H1 (cell line): ENCODE results near the gene PAK2. TPM values are rescaled to one million over a fixed set of nuclear protein-coding genes. Genes with fewer than 3 reads are reported as not detected.

Experiments used
- CTCF ChIA-PET: fragments of 300-600 bp; sonication (Branson Sonifier 250); formaldehyde crosslinking; loops from one replicate; lab custom pipeline; 2021; ENCODE audit not compliant: partially characterized antibody; lab: Charles Lee
- POLR2A ChIA-PET: fragments of 300-600 bp; sonication (Branson Sonifier 250); formaldehyde crosslinking; loops from one replicate; lab custom pipeline; 2021; ENCODE audit warnings: inconsistent platforms; ENCODE audit not compliant: partially characterized antibody; lab: Charles Lee
- DNase-seq, 2 experiments: peaks; one replicate each; pipeline versions ENCODE4 v3.0.0 to v3.0.0-alpha.2; 2010 to 2022; ENCODE audit warnings: low spot score in 2 of 2, low read depth in 1 of 2, mixed read lengths in 1 of 2
- FAIRE-seq: peaks from 2 replicates; lab custom pipeline; 2011; peaks lifted over from hg19 to GRCh38; lab: Jason Lieb, UNC
- H2AFZ ChIP-seq: 2 replicates; pipeline ENCODE4 v1.8.1; 2012; ENCODE audit warnings: low read length, inconsistent platforms
- H2AK5ac ChIP-seq: 2 replicates; pipeline ENCODE4 v1.6.1; 2013; ENCODE audit warnings: low read depth, low read length
- H2BK120ac ChIP-seq: replicated peaks from 2 replicates; pipeline ENCODE3; 2013; ENCODE audit warnings: low read depth, low read length, inconsistent platforms
- H2BK12ac ChIP-seq: 2 replicates; pipeline ENCODE4 v1.6.1; 2013; ENCODE audit warnings: low read depth, low read length
- H2BK15ac ChIP-seq: 2 replicates; pipeline ENCODE4 v1.6.1; 2013; ENCODE audit warnings: low read length
- H2BK20ac ChIP-seq: 2 replicates; pipeline ENCODE4 v1.6.1; 2013; ENCODE audit warnings: low read length
- H2BK5ac ChIP-seq: 2 replicates; pipeline ENCODE4 v1.6.1; 2013; ENCODE audit warnings: low read depth, low read length
- H3K14ac ChIP-seq: 2 replicates; pipeline ENCODE4 v1.6.1; 2013; ENCODE audit warnings: inconsistent platforms; ENCODE audit not compliant: insufficient read length
- H3K18ac ChIP-seq: 2 replicates; pipeline ENCODE4 v1.6.1; 2013; ENCODE audit warnings: low read length; ENCODE audit errors: extremely low read depth
- H3K23ac ChIP-seq: 2 replicates; pipeline ENCODE4 v1.6.1; 2013; ENCODE audit warnings: inconsistent platforms; ENCODE audit not compliant: insufficient read length
- H3K23me2 ChIP-seq: 2 replicates; pipeline ENCODE4 v1.6.1; 2013; ENCODE audit warnings: low read depth, low read length
- H3K27ac ChIP-seq: 2 replicates; pipeline ENCODE4 v1.6.1; 2011; ENCODE audit warnings: low read depth, low read length, inconsistent platforms
- H3K27me3 ChIP-seq, 4 experiments: replicated peaks in 1 of 4; 1 replicate in 1 of 4; 2 replicates in 3 of 4; pipeline versions ENCODE4 v1.6.1 to v1.8.1; 2011 to 2013; ENCODE audit warnings: low read length in 3 of 4, mild to moderate bottlenecking in 3 of 4, inconsistent platforms in 2 of 4, mixed read lengths in 2 of 4, moderate library complexity in 1 of 4; ENCODE audit not compliant: control insufficient read depth in 3 of 4, insufficient read depth in 3 of 4; ENCODE audit errors: extremely low read depth in 1 of 4
- H3K36me3 ChIP-seq, 4 experiments: 2 replicates each; pipeline versions ENCODE4 v1.6.1 to v1.8.1; 2011 to 2013; ENCODE audit warnings: mild to moderate bottlenecking in 4 of 4, low read length in 3 of 4, moderate library complexity in 2 of 4, control low read depth in 1 of 4, inconsistent platforms in 1 of 4; ENCODE audit not compliant: insufficient read depth in 4 of 4, control insufficient read depth in 2 of 4
- H3K4ac ChIP-seq: replicated peaks from 2 replicates; pipeline ENCODE3; 2013; ENCODE audit warnings: low read length, low read depth, mixed read lengths, inconsistent platforms; ENCODE audit not compliant: insufficient read length
- H3K4me1 ChIP-seq, 4 experiments: replicated peaks in 1 of 4; 1 replicate in 1 of 4; 2 replicates in 3 of 4; pipeline versions ENCODE4 v1.6.1 to v1.8.1; 2011 to 2013; ENCODE audit warnings: low read length in 3 of 4, inconsistent platforms in 2 of 4, mixed read lengths in 1 of 4; ENCODE audit not compliant: insufficient read depth in 4 of 4, control insufficient read depth in 3 of 4
- H3K4me2 ChIP-seq, 2 experiments: 2 replicates each; pipeline versions ENCODE4 v1.6.1 to v1.8.1; 2011 to 2013; ENCODE audit warnings: low read depth in 2 of 2, low read length in 2 of 2, control low read depth in 1 of 2, inconsistent platforms in 1 of 2, mild to moderate bottlenecking in 1 of 2; ENCODE audit not compliant: insufficient read depth in 1 of 2
- H3K4me3 ChIP-seq, 4 experiments: fragments of 200-600, 300-600 bp in 1 of 4; sonication (generic), shearing (Covaris generic), sonication (Bioruptor Twin) in 1 of 4; 2 replicates each; pipeline versions ENCODE4 v1.5.1 to v1.8.1; 2011 to 2016; ENCODE audit warnings: low read length in 4 of 4, low read depth in 3 of 4, control low read depth in 2 of 4, inconsistent platforms in 2 of 4, mild to moderate bottlenecking in 2 of 4, mixed read lengths in 1 of 4, moderate library complexity in 1 of 4; ENCODE audit not compliant: insufficient read depth in 2 of 4; ENCODE audit errors: extremely low read depth in 1 of 4
- H3K56ac ChIP-seq: replicated peaks from 2 replicates; pipeline ENCODE3; 2013; ENCODE audit warnings: low read depth, mild to moderate bottlenecking, mixed read lengths, low read length, inconsistent platforms; ENCODE audit not compliant: insufficient read length
- H3K79me1 ChIP-seq: 2 replicates; pipeline ENCODE4 v1.6.1; 2013; ENCODE audit warnings: low read depth, low read length, control low read depth
- H3K79me2 ChIP-seq, 2 experiments: 2 replicates each; pipeline versions ENCODE4 v1.6.1 to v1.8.1; 2012 to 2013; ENCODE audit warnings: low read length in 2 of 2, mild to moderate bottlenecking in 2 of 2, inconsistent platforms in 1 of 2; ENCODE audit not compliant: insufficient read depth in 2 of 2, control insufficient read depth in 1 of 2
- H3K9ac ChIP-seq, 4 experiments: replicated peaks in 1 of 4; 1 replicate in 1 of 4; 2 replicates in 3 of 4; pipeline versions ENCODE4 v1.6.1 to v1.8.1; 2011 to 2013; ENCODE audit warnings: low read depth in 3 of 4, low read length in 3 of 4, control low read depth in 2 of 4, mild to moderate bottlenecking in 2 of 4, moderate library complexity in 2 of 4, inconsistent platforms in 1 of 4; ENCODE audit errors: extremely low read depth in 1 of 4
- H3K9me3 ChIP-seq, 2 experiments: 2 replicates each; pipeline versions ENCODE4 v1.6.1 to v1.8.1; 2012 to 2013; ENCODE audit warnings: mild to moderate bottlenecking in 2 of 2, moderate library complexity in 2 of 2, control low read depth in 1 of 2, inconsistent platforms in 1 of 2, low read depth in 1 of 2, low read length in 1 of 2, mixed read lengths in 1 of 2; ENCODE audit not compliant: insufficient read depth in 2 of 2
- H4K20me1 ChIP-seq, 2 experiments: replicated peaks in 1 of 2; 2 replicates each; pipeline versions ENCODE3 to v1.8.1; 2011 to 2013; ENCODE audit warnings: inconsistent platforms in 2 of 2, low read length in 2 of 2, mild to moderate bottlenecking in 1 of 2; ENCODE audit not compliant: insufficient read depth in 2 of 2, control insufficient read depth in 1 of 2
- H4K5ac ChIP-seq: 2 replicates; pipeline ENCODE4 v1.6.1; 2013; ENCODE audit warnings: low read length, low read depth, mixed read lengths, inconsistent platforms; ENCODE audit not compliant: insufficient read length
- H4K8ac ChIP-seq: 2 replicates; pipeline ENCODE4 v1.8.0; 2013; ENCODE audit warnings: mild to moderate bottlenecking, moderate library complexity, low read length, inconsistent platforms; ENCODE audit not compliant: insufficient read depth; ENCODE audit errors: extremely low read depth
- H4K91ac ChIP-seq: replicated peaks from 2 replicates; pipeline ENCODE3; 2013; ENCODE audit warnings: low read length, mixed read lengths, inconsistent platforms; ENCODE audit not compliant: insufficient read length
- CHD2 ChIP-seq: IDR thresholded peaks from 2 replicates; pipeline ENCODE4 v1.6.1; 2012; ENCODE audit warnings: low read length, improper control_type of control experiment
- KDM1A ChIP-seq: fragments of 200-600, 300-600 bp; sonication (generic); IDR thresholded peaks from 2 replicates; pipeline ENCODE4 v1.7.1; 2016; ENCODE audit warnings: mild to moderate bottlenecking, low read length, borderline replicate concordance
- POU5F1 ChIP-seq: IDR thresholded peaks from 2 replicates; pipeline ENCODE4 v1.6.1; 2011; ENCODE audit warnings: low read depth, mild to moderate bottlenecking, low read length, moderate library complexity
- SIRT6 ChIP-seq: IDR thresholded peaks from one replicate; pipeline ENCODE4 v1.7.1; 2012; ENCODE audit warnings: low read length, inconsistent platforms
- SP2 ChIP-seq: IDR thresholded peaks from 2 replicates; pipeline ENCODE4 v1.6.1; 2012; ENCODE audit warnings: mild to moderate bottlenecking, low read length, inconsistent platforms
- SUZ12 ChIP-seq: fragments of 200-600 bp; sonication (generic); IDR thresholded peaks from 2 replicates; pipeline ENCODE4 v1.6.1; 2012; ENCODE audit warnings: mild to moderate bottlenecking, inconsistent platforms, low read length, moderate library complexity, mixed read lengths
- TCF12 ChIP-seq: IDR thresholded peaks from 2 replicates; pipeline ENCODE4 v1.6.1; 2011; ENCODE audit warnings: low read depth, mild to moderate bottlenecking, low read length
- YY1 ChIP-seq: IDR thresholded peaks from 2 replicates; pipeline ENCODE4 v1.6.1; 2011; ENCODE audit warnings: low read depth, mild to moderate bottlenecking, low read length
- ZNF274 ChIP-seq: IDR thresholded peaks from 2 replicates; pipeline ENCODE4 v1.7.0; 2012; ENCODE audit warnings: low read length, borderline replicate concordance; ENCODE audit errors: extremely low read depth
- WGBS, 2 experiments: shearing (Covaris generic) in 1 of 2; methylation state at CpG; one replicate each; pipeline versions ENCODE4 v1.1.6 to v1.1.7; 2013 to 2015; ENCODE audit warnings: low lambda C conversion rate in 2 of 2, mixed read lengths in 2 of 2, inconsistent platforms in 1 of 2, low coverage in 1 of 2, missing lambda C conversion rate in 1 of 2; ENCODE audit not compliant: insufficient replicate concordance in 2 of 2, insufficient coverage in 1 of 2, insufficient read length in 1 of 2; ENCODE audit errors: extremely low coverage in 1 of 2, missing lambda C conversion rate in 1 of 2; 5-methylcytosine and 5-hydroxymethylcytosine counted together
- polyA plus RNA-seq, 7 experiments: library from polyadenylated mRNA; depleted of rRNA in 3 of 7; stranded (reverse) in 5 of 7; unstranded in 2 of 7; fragments of >200 nt in 5 of 7; fragments of 200-250 nt in 2 of 7; gene quantifications; 1 replicate in 5 of 7; 2 replicates in 1 of 7; 4 replicates in 1 of 7; pipeline versions ENCODE4 v1.2.1 to v1.2.3, GENCODE V29; 2011 to 2013; ENCODE audit warnings: missing spikeins in 2 of 7, mixed read lengths in 2 of 7
- total RNA-seq: library from RNA; stranded (reverse); fragmentation: NEBNext Ultra II Directional; extraction: Animal tissue kit (Norgen Biotek cat#: 25700); gene quantifications from 2 replicates; pipeline ENCODE4 v1.2.1, GENCODE V29; 2021
- TF ChIP-seq, protein P1 (sequence below): IDR thresholded peaks from 2 replicates; pipeline ENCODE4 v1.6.1; 2012; ENCODE audit warnings: inconsistent platforms
- TF ChIP-seq, protein P2 (sequence below): IDR thresholded peaks from 2 replicates; pipeline ENCODE4 v1.6.1; 2012; ENCODE audit warnings: inconsistent platforms
- TF ChIP-seq, protein P3 (sequence below): IDR thresholded peaks from 2 replicates; pipeline ENCODE4 v1.6.1; 2011; ENCODE audit warnings: low read length, improper control_type of control experiment

PAK2 gene
- total and polyA plus RNA-seq, 2 of the 8 experiments (the other 6 are each of a cell fraction or from before 2014, with no cell fraction given), result 13.1 to 60.5 TPM

DNA sequence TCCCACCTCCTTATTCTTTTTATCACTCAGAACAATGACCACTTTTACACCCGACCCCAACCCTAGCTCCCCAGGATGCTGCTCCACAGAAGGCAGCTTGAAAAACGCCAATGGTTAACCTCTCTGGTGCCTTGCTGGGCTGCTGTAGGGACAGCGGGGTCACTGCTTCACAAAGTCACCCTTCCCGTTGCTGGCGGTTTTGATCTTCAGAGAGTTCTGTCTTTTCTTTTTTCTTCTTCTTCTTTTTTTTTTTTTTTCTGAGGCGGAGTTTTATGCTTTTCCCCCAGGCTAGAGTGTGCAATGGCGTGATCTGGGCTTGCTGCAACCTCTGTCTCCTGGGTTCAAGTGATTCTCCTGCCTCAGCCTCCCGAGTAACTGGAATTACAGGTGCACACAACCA is 48.3 kb upstream of the PAK2 start:
- H3K23me2 ChIP-seq, result peaks cover 14% of the 10 kb centered on the region; the same call in 1 of the 2 replicates
- H3K79me2 ChIP-seq, result no peaks in the 10 kb centered on the region
- H2AK5ac ChIP-seq, result no peak overlapping the region
- H3K4me3 ChIP-seq, result no peak overlapping the region
- peaks cover 2 to 6% (median 2%) of the 10 kb centered on the region in 4 experiments; a peak in 6 of 7 replicates for H3K4me1 ChIP-seq
- H3K18ac ChIP-seq, result no peak overlapping the region
- 92% methylated on average over 7 of the region's 8 CpGs; no CpG with 5 or more reads in 1 of the 2 experiments for WGBS, 2 experiments
- no peak overlapping the region for H2BK12ac ChIP-seq
- H3K4me2 ChIP-seq, result no peak overlapping the region
- no peak overlapping the region for H2BK20ac ChIP-seq
- no peak overlapping the region for H3K56ac ChIP-seq
- H3K14ac ChIP-seq, result no peak overlapping the region
- no peak overlapping the region for H3K23ac ChIP-seq
- no peak for DNase-seq
- no peaks in the 10 kb centered on the region for H3K27me3 ChIP-seq
- no peak overlapping the region for H4K8ac ChIP-seq
- no peak overlapping the region for H2BK5ac ChIP-seq
- H3K9me3 ChIP-seq, result no peaks in the 10 kb centered on the region
- no peak overlapping the region for H3K27ac ChIP-seq
- H2AFZ ChIP-seq, result no peak overlapping the region
- no peak overlapping the region for H3K9ac ChIP-seq
- no peak overlapping the region for H3K4ac ChIP-seq
- H2BK15ac ChIP-seq, result no peak overlapping the region
- FAIRE-seq, result no peak
- no peak overlapping the region for H4K5ac ChIP-seq
- H3K36me3 ChIP-seq, result no peaks in the 10 kb centered on the region
- peaks cover 0 to 6% of the 10 kb centered on the region in 2 experiments for H4K20me1 ChIP-seq
- H4K91ac ChIP-seq, result no peak overlapping the region
- no peak overlapping the region for H2BK120ac ChIP-seq
- CTCF ChIA-PET, result interaction anchor here (0.6 to 10.9 kb wide), 5 partner anchors 14 to 153 kb away, joined by 3 to 143 read pairs (median 5); no protein-coding TSS in a partner anchor
- H3K79me1 ChIP-seq, result no peaks in the 10 kb centered on the region
- POLR2A ChIA-PET, result no interaction called here
- TF ChIP-seq POU5F1, result no peak
- TF ChIP-seq CHD2, result no peak
- TF ChIP-seq TCF12, result no peak
- TF ChIP-seq, protein P1, sequence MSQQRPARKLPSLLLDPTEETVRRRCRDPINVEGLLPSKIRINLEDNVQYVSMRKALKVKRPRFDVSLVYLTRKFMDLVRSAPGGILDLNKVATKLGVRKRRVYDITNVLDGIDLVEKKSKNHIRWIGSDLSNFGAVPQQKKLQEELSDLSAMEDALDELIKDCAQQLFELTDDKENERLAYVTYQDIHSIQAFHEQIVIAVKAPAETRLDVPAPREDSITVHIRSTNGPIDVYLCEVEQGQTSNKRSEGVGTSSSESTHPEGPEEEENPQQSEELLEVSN, result no peak
- TF ChIP-seq SUZ12, result no peak
- no peak for TF ChIP-seq SIRT6
- TF ChIP-seq, protein P2, sequence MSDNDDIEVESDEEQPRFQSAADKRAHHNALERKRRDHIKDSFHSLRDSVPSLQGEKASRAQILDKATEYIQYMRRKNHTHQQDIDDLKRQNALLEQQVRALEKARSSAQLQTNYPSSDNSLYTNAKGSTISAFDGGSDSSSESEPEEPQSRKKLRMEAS, result no peak
- TF ChIP-seq, protein P3, sequence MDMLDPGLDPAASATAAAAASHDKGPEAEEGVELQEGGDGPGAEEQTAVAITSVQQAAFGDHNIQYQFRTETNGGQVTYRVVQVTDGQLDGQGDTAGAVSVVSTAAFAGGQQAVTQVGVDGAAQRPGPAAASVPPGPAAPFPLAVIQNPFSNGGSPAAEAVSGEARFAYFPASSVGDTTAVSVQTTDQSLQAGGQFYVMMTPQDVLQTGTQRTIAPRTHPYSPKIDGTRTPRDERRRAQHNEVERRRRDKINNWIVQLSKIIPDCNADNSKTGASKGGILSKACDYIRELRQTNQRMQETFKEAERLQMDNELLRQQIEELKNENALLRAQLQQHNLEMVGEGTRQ, result no peak
- no peak for TF ChIP-seq KDM1A
- TF ChIP-seq YY1, result no peak
- TF ChIP-seq SP2, result no peak
- no peak for TF ChIP-seq ZNF274
